Neural progenitor cell (in vitro differentiated cells): ENCODE results near the gene CCDC174.

Source experiments
- CTCF ChIP-seq: fragments of 200-600 bp; sonication (generic); IDR thresholded peaks from 2 replicates; pipeline ENCODE4 v1.5.1; 2017; ENCODE audit warnings: antibody characterized with exemption, mild to moderate bottlenecking
- EZH2 ChIP-seq: fragments of 200-600 bp; sonication (generic); IDR thresholded peaks from 2 replicates; pipeline ENCODE4 v1.6.1; 2017; ENCODE audit warnings: antibody characterized with exemption, mild to moderate bottlenecking, moderate library complexity
- EZH2phosphoT487 ChIP-seq: fragments of 200-600 bp; sonication (generic); IDR thresholded peaks from 2 replicates; pipeline ENCODE4 v1.6.1; 2017; ENCODE audit warnings: antibody characterized with exemption

DNA sequence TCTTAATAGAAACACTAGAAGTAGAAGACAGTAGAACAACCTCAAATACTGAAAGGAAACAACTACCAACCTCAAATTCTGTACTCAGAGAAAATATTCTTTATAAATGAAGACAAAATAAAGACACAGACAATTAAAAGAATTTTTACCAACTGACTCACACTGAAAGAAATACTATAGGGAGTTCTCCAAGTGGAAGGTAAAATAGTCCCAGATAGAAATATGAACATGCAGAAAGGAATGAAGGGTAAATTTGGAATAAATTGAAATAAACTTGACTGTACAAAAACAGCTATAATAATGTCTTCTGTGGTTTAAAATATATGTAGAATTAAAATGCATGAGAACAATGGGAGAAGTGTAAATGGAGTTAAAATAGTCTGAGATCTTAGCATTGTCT is 36.7 kb upstream of the CCDC174 start:
- no peak for TF ChIP-seq CTCF
- TF ChIP-seq EZH2phosphoT487, result no peak
- TF ChIP-seq EZH2, result no peak
